GM10248 (cell line): ENCODE data around the gene CAPZB.

Experiments
- CTCF ChIA-PET: fragments of 300-600 bp; sonication (Branson Sonifier 250); formaldehyde crosslinking; extraction: SDS; loops from one replicate; lab custom pipeline; 2021; ENCODE audit warnings: antibody characterized with exemption; lab: Yijun Ruan, JAX
- POLR2A ChIA-PET: fragments of 350-650 bp; sonication (Branson Sonifier 250); formaldehyde crosslinking; extraction: SDS; loops from one replicate; lab custom pipeline; 2020; ENCODE audit warnings: antibody characterized with exemption; lab: Yijun Ruan, JAX
- DNase-seq: peaks from one replicate; pipeline ENCODE4 v3.0.0; 2012; ENCODE audit errors: extremely low spot score
- TF ChIP-seq, protein P1 (sequence below): IDR thresholded peaks from 2 replicates; pipeline ENCODE4 v1.5.1; 2012; ENCODE audit warnings: mild to moderate bottlenecking, low read depth; ENCODE audit errors: extremely low read depth, missing control alignments, control extremely low read depth

CAPZB gene

DNA sequence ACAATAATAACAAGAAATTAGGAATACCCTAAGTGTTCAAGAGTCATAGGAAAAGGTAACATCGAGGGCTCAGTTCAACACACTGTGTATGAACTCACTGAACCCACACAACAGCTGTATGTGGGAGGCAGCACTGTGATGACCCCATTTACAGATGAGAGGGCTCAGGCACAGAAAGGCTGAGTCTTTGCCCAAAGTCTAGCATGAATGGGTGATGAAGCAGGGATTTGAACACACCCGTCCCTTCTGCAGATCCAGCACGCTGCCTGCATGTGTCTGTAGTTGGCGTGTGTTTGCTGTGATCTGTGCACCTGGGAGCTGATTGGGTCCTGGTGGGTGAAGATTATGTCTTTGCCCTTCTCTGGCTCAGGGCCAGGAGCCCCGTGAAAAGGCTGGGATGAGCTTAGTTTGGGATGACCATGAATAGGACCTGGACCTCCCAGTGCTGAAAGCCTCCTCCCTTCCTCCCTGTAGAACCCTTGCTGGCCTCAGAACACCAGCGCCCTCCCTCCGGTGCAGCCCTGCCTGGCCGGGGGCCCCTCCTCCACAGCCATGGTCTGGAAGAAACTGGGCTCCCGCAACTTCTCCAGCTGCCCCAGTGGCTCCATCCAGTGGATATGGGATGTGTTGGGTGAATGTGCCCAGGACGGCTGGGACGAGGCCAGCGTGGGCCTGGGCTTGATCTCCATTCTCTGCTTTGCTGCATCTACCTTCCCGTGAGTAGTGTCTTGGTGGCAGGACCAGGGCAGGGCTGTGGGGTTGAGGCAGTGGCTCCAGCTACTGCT, 168.0 kb downstream of the CAPZB start:
- POLR2A ChIA-PET, result no interaction called here
- DNase-seq, result no peak
- CTCF ChIA-PET, result no interaction called here
- TF ChIP-seq, protein P1, sequence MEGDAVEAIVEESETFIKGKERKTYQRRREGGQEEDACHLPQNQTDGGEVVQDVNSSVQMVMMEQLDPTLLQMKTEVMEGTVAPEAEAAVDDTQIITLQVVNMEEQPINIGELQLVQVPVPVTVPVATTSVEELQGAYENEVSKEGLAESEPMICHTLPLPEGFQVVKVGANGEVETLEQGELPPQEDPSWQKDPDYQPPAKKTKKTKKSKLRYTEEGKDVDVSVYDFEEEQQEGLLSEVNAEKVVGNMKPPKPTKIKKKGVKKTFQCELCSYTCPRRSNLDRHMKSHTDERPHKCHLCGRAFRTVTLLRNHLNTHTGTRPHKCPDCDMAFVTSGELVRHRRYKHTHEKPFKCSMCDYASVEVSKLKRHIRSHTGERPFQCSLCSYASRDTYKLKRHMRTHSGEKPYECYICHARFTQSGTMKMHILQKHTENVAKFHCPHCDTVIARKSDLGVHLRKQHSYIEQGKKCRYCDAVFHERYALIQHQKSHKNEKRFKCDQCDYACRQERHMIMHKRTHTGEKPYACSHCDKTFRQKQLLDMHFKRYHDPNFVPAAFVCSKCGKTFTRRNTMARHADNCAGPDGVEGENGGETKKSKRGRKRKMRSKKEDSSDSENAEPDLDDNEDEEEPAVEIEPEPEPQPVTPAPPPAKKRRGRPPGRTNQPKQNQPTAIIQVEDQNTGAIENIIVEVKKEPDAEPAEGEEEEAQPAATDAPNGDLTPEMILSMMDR, result no peak

DNA sequence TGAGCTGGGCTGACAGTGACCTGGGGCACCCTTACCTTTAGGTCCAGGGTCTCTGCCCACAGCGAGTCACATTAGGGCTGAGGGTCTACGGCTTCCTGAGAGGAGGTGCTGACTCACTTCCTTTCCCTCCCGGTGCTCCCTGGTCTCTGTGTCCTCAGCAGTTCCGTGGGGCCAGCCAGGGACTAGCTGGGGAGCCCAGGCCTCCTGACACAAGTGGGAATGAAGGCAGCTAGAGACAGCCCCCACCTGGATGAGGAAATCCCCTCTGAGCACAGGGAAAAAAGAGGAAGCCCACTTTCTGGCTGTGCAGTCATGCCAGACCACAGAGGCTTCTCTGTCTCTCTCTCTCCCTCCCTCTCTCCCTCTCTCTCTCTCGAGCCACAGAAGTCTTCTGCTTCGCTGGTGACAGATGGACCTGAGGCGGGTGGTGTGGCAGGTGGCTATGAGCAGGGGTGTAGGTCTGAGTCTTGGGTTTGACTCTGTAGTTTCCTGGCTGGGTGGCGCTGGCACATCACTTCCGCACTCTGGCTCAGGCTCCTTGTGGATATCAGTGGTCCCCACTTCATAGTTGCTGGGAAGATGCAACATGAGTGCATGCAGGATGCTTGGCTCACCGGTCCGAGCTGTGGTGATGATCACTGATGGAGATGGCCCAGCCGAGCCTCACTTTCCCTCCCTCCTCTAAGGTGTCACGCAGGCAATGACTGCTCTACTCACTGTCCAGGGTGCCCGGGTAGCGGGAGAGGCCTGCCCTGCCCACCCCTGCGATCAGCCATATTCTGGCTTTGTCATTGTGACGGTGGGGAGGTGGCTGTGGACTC, 169.8 kb downstream of the CAPZB start:
- peak; percentile 58 for DNase-seq
- TF ChIP-seq, protein P1, result no peak
- ChIA-PET CTCF (interaction anchor here (1.6 kb wide), 1 partner anchor 26 kb away, joined by 5 read pairs; no protein-coding TSS in a partner anchor), POLR2A (interaction anchor here (0.6 kb wide), 1 partner anchor 45 kb away, joined by 7 read pairs; no protein-coding TSS in a partner anchor)

DNA sequence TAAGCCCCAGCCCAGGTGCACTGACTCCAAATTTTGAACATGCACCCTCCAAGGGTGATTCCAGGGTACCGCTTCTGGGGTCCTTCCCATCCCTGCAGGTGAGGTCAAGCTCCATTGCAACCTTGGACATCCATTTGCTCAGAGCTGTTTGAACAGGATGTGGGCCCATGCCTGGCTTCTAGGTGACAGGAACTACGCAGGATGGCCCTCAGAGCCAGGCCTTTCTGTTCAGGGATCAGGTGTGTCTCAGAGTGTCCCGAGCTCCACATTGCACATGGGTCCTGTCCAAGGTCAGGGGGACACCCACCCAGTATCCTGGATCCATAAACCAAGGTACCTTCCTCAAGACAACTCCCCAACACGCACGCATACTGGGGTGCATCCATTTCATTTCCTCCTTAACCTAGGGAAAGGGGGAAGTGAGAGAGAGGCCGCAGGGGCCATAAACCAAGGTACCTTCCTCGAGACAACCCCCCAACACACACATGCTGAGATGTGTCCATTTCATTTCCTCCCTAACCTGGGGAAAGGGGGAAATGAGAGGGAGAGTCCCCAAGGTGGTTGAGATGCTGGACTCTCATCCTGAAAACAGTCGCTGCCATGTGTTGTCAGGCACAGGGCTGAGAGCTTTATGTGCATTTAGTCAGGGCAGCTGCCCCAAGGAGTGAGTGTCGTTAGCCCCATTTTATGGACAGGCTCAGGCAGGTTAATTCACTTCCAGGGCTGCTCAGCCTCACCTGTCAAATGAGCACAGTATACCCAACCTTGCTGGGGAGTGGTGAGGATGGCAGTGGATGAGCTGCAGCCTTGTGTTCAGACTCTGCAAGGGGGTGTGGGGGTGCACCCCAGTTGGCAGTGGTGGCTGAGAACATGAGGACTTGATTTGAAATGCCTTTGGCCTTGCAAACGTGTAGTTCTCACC, 171.1 kb downstream of the CAPZB start:
- TF ChIP-seq, protein P1, result no peak
- no peak for DNase-seq
- CTCF ChIA-PET, result interaction anchor here (1.3 to 2.9 kb wide), 2 partner anchors 16 to 28 kb away, joined by 3 to 11 read pairs; no protein-coding TSS in a partner anchor
- POLR2A ChIA-PET, result no interaction called here

- POLR2A ChIA-PET, result no interaction called here
- TF ChIP-seq, protein P1, result no peak
- CTCF ChIA-PET, result interaction anchor here (2.9 kb wide), 1 partner anchor 29 kb away, joined by 11 read pairs; no protein-coding TSS in a partner anchor
- no peak for DNase-seq
These were observed 171.7 kb downstream of the CAPZB start for GRCh38 chr1:19313636-19313959.

GRCh38 chr1:19312782-19313635, 172.3 kb downstream of the CAPZB start:
- ChIA-PET CTCF (interaction anchor here (2.9 kb wide), 1 partner anchor 29 kb away, joined by 11 read pairs; no protein-coding TSS in a partner anchor), POLR2A (interaction anchor here (0.6 to 1.0 kb wide), 2 partner anchors 17 to 1979 kb away, joined by 3 to 5 read pairs; no protein-coding TSS in a partner anchor)
- peak; percentile 55 for DNase-seq
- TF ChIP-seq, protein P1, result no peak
